Cardiac atrium fibroblast (primary cell): ENCODE data around the gene CACNG4. TPM values are rescaled to one million over a fixed set of nuclear protein-coding genes. Genes with fewer than 3 reads are reported as not detected.

Experiments
- total RNA-seq: library from RNA; depleted of rRNA; stranded (reverse); fragments of >200 nt; gene quantifications from 2 replicates; pipeline ENCODE4 v1.2.3, GENCODE V29; 2015

CACNG4 gene
- not detected in 2 replicates for total RNA-seq

GRCh38 chr17:66963909-66964771 is at the start of gene CACNG4:
Gene CACNG4, plus strand, starts transcription at chr17:66964707. Its CDS starts 205 bp downstream, at chr17:66964912.

GRCh38 chr17:67044016-67044772 is 79.7 kb downstream of the CACNG4 start, which contains the start of gene CACNG1:
Gene CACNG1, plus strand, starts transcription at chr17:67044554. Its CDS starts 107 bp downstream, at chr17:67044661.

Other genes with a start within 250 kb of the CACNG4 start
- not detected in 2 replicates for gene CACNG5, start 129.6 kb upstream of the CACNG4 start, total RNA-seq
- gene CACNG1, start 79.8 kb downstream of the CACNG4 start, total RNA-seq, result not detected in 2 replicates